Superior temporal gyrus (tissue), 1 donor: ENCODE data around the gene DDX59.
"Not testable (repeated sequence)": the region's sequence is repeated elsewhere in the genome, so short reads cannot be mapped to it uniquely, and the experiment has no call there.

Source experiments
- DNase-seq: peaks from one replicate; pipeline ENCODE4 v3.0.0-alpha.2; 2016; ENCODE audit errors: extremely low spot score

The DDX59 gene

GRCh38 chr1:200630515-200630899 is 39.2 kb downstream of the DDX59 start:
- not testable (repeated sequence) for DNase-seq

GRCh38 chr1:200629876-200630514 is 39.7 kb downstream of the DDX59 start:
- no peak for DNase-seq

- DNase-seq = no peak
These were observed 41.4 kb downstream of the DDX59 start for GRCh38 chr1:200628223-200628881.

- DNase-seq = no peak
These were observed 42.0 kb downstream of the DDX59 start for GRCh38 chr1:200627575-200628222.

- DNase-seq = no peak
These were observed 42.7 kb downstream of the DDX59 start for GRCh38 chr1:200626853-200627534.

- peak; percentile 66 for DNase-seq
These were observed 44.3 kb downstream of the DDX59 start for GRCh38 chr1:200625381-200625824.

GRCh38 chr1:200624679-200625335 is 44.9 kb downstream of the DDX59 start:
- peak; percentile 44 for DNase-seq

- DNase-seq = peak; percentile 85
These were observed 49.2 kb downstream of the DDX59 start, which contains the start of gene KIF14 for GRCh38 chr1:200620273-200621131. TSS of gene KIF14 (minus strand) at chr1:200620751. CDS start at chr1:200618723, 2,028 bp downstream.

- no peak for DNase-seq
These were observed 49.8 kb downstream of the DDX59 start for GRCh38 chr1:200619894-200620272.

- no peak for DNase-seq
These were observed 58.9 kb downstream of the DDX59 start for GRCh38 chr1:200610846-200611245.

- no peak for DNase-seq
These were observed 67.1 kb downstream of the DDX59 start for GRCh38 chr1:200602632-200603031.
